ENCODE results near the gene SDE2.

Gene SDE2

DNA sequence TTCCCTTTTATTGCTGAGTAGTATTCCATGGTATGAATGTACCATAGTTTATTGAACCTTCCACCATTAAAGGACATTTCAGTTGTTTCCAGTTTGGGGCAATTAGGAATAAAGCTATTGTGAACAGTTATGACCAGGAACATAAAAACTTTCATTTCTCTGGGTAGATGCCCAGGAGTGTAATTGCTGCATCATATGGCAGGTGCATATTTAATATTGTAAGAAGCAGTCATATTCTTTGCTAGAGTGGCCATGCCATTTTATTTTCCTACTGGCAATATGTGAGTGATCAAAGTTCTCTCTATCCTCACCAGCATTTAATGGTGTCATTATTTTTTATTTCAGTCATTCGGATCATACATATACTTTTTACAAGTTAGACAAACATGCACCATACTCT is 39.5 kb upstream of the SDE2 start:
- in situ Hi-C loops (cut with MboI; ENCODE audit: low pct_unique_long_range_greater_than_20kb, low sequenced_read_pairs, unreplicated experiment): no loop called here
- DNase-seq (ENCODE audit: low spot score): no peak
- TF ChIP-seq, protein P1, sequence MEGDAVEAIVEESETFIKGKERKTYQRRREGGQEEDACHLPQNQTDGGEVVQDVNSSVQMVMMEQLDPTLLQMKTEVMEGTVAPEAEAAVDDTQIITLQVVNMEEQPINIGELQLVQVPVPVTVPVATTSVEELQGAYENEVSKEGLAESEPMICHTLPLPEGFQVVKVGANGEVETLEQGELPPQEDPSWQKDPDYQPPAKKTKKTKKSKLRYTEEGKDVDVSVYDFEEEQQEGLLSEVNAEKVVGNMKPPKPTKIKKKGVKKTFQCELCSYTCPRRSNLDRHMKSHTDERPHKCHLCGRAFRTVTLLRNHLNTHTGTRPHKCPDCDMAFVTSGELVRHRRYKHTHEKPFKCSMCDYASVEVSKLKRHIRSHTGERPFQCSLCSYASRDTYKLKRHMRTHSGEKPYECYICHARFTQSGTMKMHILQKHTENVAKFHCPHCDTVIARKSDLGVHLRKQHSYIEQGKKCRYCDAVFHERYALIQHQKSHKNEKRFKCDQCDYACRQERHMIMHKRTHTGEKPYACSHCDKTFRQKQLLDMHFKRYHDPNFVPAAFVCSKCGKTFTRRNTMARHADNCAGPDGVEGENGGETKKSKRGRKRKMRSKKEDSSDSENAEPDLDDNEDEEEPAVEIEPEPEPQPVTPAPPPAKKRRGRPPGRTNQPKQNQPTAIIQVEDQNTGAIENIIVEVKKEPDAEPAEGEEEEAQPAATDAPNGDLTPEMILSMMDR (IDR thresholded peaks at IDR 0.05; ENCODE audit: extremely low read depth, insufficient read depth, missing control alignments): no peak

DNA sequence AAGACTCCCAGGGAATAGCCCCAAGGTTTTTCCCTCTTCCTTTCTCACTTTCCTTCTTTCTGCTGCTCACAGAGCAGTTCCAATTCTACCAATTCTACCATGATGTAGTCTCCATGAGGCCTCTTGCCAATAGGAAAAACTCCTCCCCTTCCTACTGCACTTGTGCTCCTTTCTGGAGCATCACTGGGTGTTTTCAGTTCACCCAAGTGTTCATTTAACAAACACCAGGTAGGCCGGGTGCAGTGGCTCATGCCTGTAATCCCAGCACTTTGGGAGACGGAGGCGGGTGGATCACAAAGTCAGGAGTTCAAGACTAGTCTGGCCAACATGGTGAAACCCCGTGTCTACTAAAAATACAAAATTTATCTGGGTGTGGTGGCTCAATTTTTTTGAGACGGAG is 36.8 kb upstream of the SDE2 start:
- no peak for DNase-seq (ENCODE audit: low spot score)
- TF ChIP-seq, protein P1 (IDR thresholded peaks at IDR 0.05; ENCODE audit: extremely low read depth, insufficient read depth, missing control alignments): no peak
- in situ Hi-C loops (cut with MboI; ENCODE audit: low pct_unique_long_range_greater_than_20kb, low sequenced_read_pairs, unreplicated experiment): no loop called here

DNA sequence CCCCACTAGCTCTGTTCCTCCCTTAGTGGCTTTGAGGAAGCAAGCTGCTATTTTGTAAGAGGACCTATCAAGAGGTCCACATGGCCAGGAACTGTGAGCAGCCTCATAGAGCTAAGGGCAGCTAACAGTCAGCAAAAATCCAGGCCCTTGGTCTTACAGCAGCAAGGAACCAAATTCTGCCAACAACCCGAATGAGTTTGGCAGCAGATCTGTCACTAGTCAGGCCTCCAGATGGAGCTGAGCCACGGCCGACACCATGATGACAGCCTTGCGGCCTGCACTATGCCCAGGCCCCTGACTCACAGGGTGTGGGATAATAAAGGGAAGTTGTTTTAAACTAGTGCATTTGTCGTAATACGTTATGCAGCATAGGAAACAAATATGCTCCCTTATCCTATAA is 35.3 kb upstream of the SDE2 start:
- TF ChIP-seq, protein P1 (IDR thresholded peaks at IDR 0.05; ENCODE audit: extremely low read depth, insufficient read depth, missing control alignments): no peak
- in situ Hi-C loops (cut with MboI; ENCODE audit: low pct_unique_long_range_greater_than_20kb, low sequenced_read_pairs, unreplicated experiment): no loop called here
- no peak for DNase-seq (ENCODE audit: low spot score)

DNA sequence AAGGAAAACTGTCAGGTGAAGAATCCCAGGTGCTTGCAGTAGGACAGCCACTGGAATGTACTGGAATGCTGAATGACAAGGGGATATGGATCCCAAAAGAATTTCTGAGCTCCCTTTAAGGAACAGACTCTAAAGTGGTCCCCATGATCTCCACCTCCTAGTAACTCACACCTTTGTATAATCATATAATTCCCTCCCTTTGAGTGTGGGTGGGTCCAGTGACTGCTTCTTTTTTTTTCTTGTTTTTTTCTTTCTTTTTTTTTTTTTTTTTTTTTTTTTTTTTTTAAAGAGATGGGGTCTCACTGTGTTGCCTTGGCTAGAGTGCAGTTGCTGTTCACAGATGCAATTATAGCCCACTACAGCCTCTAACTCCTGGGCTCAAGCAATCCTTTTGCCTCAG is 34.8 kb upstream of the SDE2 start:
- in situ Hi-C loops (cut with MboI; ENCODE audit: low pct_unique_long_range_greater_than_20kb, low sequenced_read_pairs, unreplicated experiment): no loop called here
- no peak for DNase-seq (ENCODE audit: low spot score)
- TF ChIP-seq, protein P1 (IDR thresholded peaks at IDR 0.05; ENCODE audit: extremely low read depth, insufficient read depth, missing control alignments): no peak

DNA sequence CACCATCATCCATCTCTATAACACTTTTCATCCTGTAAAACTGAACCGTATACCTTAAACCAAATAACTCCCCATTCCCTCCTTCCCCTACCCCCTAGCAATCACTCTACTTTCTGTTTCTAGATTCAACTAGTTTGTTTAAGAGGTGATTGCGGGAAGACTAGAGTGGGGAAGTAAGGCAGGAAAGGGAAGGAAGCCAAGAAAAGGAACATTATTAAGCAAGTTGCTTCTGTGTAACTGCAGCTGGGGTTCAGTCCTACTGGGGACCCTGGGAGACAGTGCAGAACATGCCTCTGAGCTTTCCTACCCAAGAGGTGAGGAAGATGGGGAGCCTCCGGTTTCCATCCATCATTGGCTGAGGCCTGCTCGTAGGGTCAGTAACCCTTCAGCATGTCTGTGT is 34.4 kb upstream of the SDE2 start:
- no peak for DNase-seq (ENCODE audit: low spot score)
- in situ Hi-C loops (cut with MboI; ENCODE audit: low pct_unique_long_range_greater_than_20kb, low sequenced_read_pairs, unreplicated experiment): no loop called here
- TF ChIP-seq, protein P1 (IDR thresholded peaks at IDR 0.05; ENCODE audit: extremely low read depth, insufficient read depth, missing control alignments): no peak

DNA sequence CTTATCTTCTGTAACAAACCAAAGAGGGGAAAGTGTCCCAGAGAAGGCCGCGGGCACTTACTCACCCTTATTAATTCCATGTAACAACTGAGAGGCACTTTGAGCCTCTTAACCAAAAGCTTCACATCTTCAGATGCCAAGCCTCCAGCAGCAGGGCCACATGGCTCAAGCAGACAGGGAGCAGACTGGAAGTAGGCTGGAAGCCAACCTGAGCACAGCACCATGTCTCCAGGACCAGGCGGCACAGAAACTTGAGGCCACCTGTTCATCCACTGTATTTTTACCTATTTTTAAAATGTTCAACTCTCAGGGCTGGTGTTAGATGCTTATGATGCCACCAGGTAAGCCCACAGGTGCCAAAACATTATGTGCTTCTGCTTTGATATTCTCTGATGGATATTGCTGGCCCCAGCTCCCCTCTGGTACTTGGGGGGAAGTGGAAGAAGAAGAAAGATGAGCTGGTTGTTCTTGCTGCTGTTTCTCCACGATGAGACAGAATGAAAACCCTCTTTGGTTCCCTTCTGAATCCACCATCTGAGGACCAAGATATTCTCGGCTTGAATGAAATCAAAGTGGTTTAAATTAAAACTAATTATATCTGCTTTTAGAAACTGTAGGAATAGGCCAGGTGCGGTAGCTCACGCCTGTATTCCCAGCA is 30.6 kb upstream of the SDE2 start:
- peak; percentile 31 for DNase-seq (ENCODE audit: low spot score)
- in situ Hi-C loops (cut with MboI; ENCODE audit: low pct_unique_long_range_greater_than_20kb, low sequenced_read_pairs, unreplicated experiment): no loop called here
- TF ChIP-seq, protein P1 (IDR thresholded peaks at IDR 0.05; ENCODE audit: extremely low read depth, insufficient read depth, missing control alignments): no peak

Data from GM13977 (cell line).